ENCODE results near the gene ZNF423.
"Not testable (repeated sequence)": the region's sequence is repeated elsewhere in the genome, so short reads cannot be mapped to it uniquely, and the experiment has no call there.

Gene ZNF423

GRCh38 chr16:49510141-49510540, 345.8 kb downstream of the ZNF423 start:
- no peak for DNase-seq (ENCODE audit: low spot score)

GRCh38 chr16:49506058-49507013, 349.6 kb downstream of the ZNF423 start:
- not testable (repeated sequence) for DNase-seq (ENCODE audit: low spot score)

GRCh38 chr16:49505556-49505955, 350.4 kb downstream of the ZNF423 start:
- no peak for DNase-seq (ENCODE audit: low spot score)

- no peak for DNase-seq (ENCODE audit: low spot score)
Observed at GRCh38 chr16:49504626-49505025, 351.3 kb downstream of the ZNF423 start.

- no peak for DNase-seq (ENCODE audit: low spot score)
Observed at GRCh38 chr16:49504023-49504364, 351.9 kb downstream of the ZNF423 start.

- DNase-seq (ENCODE audit: low spot score): no peak
Observed at GRCh38 chr16:49503256-49504022, 352.5 kb downstream of the ZNF423 start.

GRCh38 chr16:49502136-49502881, 353.6 kb downstream of the ZNF423 start:
- DNase-seq (ENCODE audit: low spot score): no peak

GRCh38 chr16:49499869-49500610, 355.9 kb downstream of the ZNF423 start:
- DNase-seq (ENCODE audit: low spot score): no peak

- DNase-seq (ENCODE audit: low spot score): no peak
Observed at GRCh38 chr16:49499414-49499785, 356.5 kb downstream of the ZNF423 start.

- DNase-seq (ENCODE audit: low spot score): no peak
Observed at GRCh38 chr16:49498666-49499413, 357.1 kb downstream of the ZNF423 start.

- no peak for DNase-seq (ENCODE audit: low spot score)
Observed at GRCh38 chr16:49498264-49498663, 357.6 kb downstream of the ZNF423 start.

GRCh38 chr16:49497466-49497865, 358.4 kb downstream of the ZNF423 start:
- DNase-seq (ENCODE audit: low spot score): no peak

GRCh38 chr16:49496656-49497055, 359.3 kb downstream of the ZNF423 start:
- no peak for DNase-seq (ENCODE audit: low spot score)

GRCh38 chr16:49495596-49496355, 360.1 kb downstream of the ZNF423 start:
- no peak for DNase-seq (ENCODE audit: low spot score)

- no peak for DNase-seq (ENCODE audit: low spot score)
Observed at GRCh38 chr16:49494891-49495566, 360.9 kb downstream of the ZNF423 start.

- no peak for DNase-seq (ENCODE audit: low spot score)
Observed at GRCh38 chr16:49494474-49494873, 361.4 kb downstream of the ZNF423 start.

- DNase-seq (ENCODE audit: low spot score): no peak
Observed at GRCh38 chr16:49493836-49494235, 362.1 kb downstream of the ZNF423 start.

- no peak for DNase-seq (ENCODE audit: low spot score)
Observed at GRCh38 chr16:49492896-49493626, 362.9 kb downstream of the ZNF423 start.

Measured in HuH-7 (cell line).